PFSK-1 (cell line): ENCODE results near the gene LRRC15.

ENCODE experiments used
- FOXP2 ChIP-seq: optimal IDR thresholded peaks from 2 replicates; pipeline ENCODE3; 2011; ENCODE audit warnings: borderline replicate concordance, control low read depth, inconsistent platforms; ENCODE audit not compliant: insufficient read depth; ENCODE audit errors: extremely low read length, extremely low read depth
- POLR2AphosphoS5 ChIP-seq: IDR thresholded peaks from 2 replicates; pipeline ENCODE4 v1.6.1; 2012; ENCODE audit warnings: low read depth, mild to moderate bottlenecking, control low read depth, low read length, moderate library complexity
- SIN3A ChIP-seq: IDR thresholded peaks from 2 replicates; pipeline ENCODE4 v1.6.1; 2012; ENCODE audit warnings: mild to moderate bottlenecking, low read length, moderate library complexity, borderline replicate concordance; ENCODE audit not compliant: insufficient read depth
- TAF1 ChIP-seq: IDR thresholded peaks from 2 replicates; pipeline ENCODE4 v1.6.1; 2012; ENCODE audit warnings: low read length, control low read depth, borderline replicate concordance; ENCODE audit not compliant: insufficient read depth
- TF ChIP-seq, protein P1 (sequence below), 2 experiments: IDR thresholded peaks; 2 replicates each; pipeline versions ENCODE4 v1.6.1 to v1.8.0; 2011 to 2012; ENCODE audit warnings: low read depth in 2 of 2, low read length in 2 of 2, control low read depth in 1 of 2, inconsistent platforms in 1 of 2, mild to moderate bottlenecking in 1 of 2, moderate library complexity in 1 of 2; ENCODE audit not compliant: insufficient read depth in 1 of 2

DNA sequence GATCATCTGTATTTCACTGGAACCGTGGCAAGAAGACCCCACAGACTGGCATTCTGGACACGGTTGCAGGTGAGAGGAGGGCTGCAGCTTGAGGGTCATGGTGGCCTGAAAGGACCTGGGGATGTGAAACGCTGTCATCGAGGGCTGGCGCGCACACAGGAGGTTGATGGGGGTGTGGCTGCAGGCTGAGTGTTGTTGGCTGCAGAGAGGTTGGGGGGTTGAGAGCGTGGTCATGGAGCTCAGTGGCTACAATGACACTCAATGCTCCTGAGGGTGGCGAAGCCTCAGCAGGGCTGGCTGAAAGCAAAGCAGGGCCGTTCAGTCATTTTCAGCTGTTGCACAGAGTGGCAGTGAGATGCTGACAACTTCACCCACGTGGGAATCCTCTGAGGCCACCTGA, 39.4 kb downstream of the LRRC15 start:
- no peak for TF ChIP-seq POLR2AphosphoS5
- no peak for TF ChIP-seq SIN3A
- TF ChIP-seq, protein P1, sequence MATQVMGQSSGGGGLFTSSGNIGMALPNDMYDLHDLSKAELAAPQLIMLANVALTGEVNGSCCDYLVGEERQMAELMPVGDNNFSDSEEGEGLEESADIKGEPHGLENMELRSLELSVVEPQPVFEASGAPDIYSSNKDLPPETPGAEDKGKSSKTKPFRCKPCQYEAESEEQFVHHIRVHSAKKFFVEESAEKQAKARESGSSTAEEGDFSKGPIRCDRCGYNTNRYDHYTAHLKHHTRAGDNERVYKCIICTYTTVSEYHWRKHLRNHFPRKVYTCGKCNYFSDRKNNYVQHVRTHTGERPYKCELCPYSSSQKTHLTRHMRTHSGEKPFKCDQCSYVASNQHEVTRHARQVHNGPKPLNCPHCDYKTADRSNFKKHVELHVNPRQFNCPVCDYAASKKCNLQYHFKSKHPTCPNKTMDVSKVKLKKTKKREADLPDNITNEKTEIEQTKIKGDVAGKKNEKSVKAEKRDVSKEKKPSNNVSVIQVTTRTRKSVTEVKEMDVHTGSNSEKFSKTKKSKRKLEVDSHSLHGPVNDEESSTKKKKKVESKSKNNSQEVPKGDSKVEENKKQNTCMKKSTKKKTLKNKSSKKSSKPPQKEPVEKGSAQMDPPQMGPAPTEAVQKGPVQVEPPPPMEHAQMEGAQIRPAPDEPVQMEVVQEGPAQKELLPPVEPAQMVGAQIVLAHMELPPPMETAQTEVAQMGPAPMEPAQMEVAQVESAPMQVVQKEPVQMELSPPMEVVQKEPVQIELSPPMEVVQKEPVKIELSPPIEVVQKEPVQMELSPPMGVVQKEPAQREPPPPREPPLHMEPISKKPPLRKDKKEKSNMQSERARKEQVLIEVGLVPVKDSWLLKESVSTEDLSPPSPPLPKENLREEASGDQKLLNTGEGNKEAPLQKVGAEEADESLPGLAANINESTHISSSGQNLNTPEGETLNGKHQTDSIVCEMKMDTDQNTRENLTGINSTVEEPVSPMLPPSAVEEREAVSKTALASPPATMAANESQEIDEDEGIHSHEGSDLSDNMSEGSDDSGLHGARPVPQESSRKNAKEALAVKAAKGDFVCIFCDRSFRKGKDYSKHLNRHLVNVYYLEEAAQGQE (IDR thresholded peaks at IDR 0.05; ENCODE audit: insufficient read depth in 1 of 2, low read depth in 2 of 2, low read length in 2 of 2): no peak
- no peak for TF ChIP-seq TAF1
- TF ChIP-seq FOXP2: no peak
